Stimulated activated CD8-positive, alpha-beta memory T cell treated with anti-CD3 and anti-CD28 coated beads, Interleukin-15, amount 100 ng/mL, for 48 hours (primary cell): ENCODE measurements around the gene POFUT2.
"Not testable (repeated sequence)": the region's sequence is repeated elsewhere in the genome, so short reads cannot be mapped to it uniquely, and the experiment has no call there.

Source experiments
- DNase-seq, 2 donors: peaks; one replicate each; pipeline ENCODE4 v3.0.0-alpha.2; 2020; ENCODE audit warnings: low read depth in 2 of 2

The POFUT2 gene

GRCh38 chr21:45326169-45326851 is 38.6 kb upstream of the POFUT2 start:
- no peak for DNase-seq

- DNase-seq, result no peak
Measured at GRCh38 chr21:45325206-45326168, 37.8 kb upstream of the POFUT2 start.

GRCh38 chr21:45324489-45325205 is 37.0 kb upstream of the POFUT2 start:
- no peak for DNase-seq

DNA sequence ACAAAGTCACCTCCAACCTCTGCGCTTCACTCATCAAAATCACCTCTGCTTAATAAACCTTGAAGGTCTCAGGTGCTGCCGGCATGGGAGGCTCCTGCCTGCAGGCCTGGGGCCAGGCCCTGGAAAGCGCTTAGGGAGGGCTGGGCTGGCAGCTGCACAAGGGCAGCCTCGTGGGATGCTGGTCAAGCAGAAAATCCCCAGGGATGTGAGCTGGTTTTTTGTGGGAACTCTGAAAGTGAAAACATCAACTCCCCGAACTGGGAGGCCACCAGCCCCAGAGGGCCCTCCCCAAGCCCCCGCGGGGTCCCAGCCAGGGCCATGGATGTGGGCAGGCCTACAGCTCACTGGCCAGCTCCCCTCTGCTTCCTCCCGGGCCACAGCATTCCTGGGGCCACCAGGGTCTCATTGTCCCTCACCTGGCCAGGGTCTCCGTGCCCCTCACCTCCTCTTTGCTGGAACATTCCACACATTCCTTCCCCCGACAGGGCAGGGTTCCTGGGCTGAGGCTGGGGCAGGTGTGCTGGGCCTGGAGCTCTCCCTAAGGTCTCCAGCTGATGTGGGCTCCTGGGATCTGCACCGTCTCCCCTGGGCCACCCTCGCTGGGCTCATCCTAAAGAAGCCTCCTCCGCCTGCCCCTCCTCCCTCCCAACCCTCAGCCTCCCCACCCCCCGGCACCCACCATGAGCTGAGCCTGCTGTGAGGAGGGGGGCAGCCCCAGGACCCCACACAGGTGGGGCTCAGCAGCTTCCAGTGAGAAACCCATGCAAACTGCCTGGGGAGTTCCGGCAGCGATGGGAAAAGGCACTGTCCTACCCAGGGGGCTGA is 36.0 kb upstream of the POFUT2 start:
- DNase-seq, result no peak

- no peak for DNase-seq
Measured at GRCh38 chr21:45322960-45323461, 35.3 kb upstream of the POFUT2 start.

DNA sequence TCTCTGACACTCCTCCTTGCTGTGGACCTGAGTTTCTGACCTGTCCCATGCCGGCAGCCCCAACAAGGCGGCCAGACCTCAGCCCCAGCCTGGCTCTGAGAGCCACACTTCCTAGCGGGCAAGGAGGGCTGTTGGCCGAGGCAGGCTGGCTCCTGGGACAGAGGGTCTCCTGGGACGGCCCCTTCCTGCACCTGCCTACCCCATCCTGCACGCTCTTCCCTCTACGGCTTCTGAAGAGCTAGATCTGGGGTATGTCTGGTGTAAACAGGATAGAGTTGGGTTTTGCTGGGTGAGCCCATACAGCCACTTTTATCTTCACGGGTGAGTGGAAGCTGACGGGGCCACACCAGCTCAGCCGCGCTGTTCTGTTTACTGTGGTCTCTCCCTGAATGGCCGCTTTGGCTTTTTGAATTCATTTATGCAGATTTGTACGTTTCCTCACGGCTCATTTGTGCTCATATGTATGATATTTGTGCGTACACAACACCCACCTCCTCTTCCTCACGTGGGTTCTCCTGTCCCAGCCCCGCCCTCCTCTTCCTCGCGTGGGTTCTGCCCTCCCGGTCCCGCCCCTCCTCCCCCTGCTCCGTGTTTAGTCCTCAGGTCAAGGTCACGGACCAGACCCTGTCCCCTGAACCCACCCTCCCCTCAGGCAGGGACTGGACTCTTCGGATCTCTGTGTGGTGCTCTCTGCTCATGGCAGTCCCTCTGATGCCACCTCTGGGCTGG is 34.7 kb upstream of the POFUT2 start:
- no peak for DNase-seq

DNA sequence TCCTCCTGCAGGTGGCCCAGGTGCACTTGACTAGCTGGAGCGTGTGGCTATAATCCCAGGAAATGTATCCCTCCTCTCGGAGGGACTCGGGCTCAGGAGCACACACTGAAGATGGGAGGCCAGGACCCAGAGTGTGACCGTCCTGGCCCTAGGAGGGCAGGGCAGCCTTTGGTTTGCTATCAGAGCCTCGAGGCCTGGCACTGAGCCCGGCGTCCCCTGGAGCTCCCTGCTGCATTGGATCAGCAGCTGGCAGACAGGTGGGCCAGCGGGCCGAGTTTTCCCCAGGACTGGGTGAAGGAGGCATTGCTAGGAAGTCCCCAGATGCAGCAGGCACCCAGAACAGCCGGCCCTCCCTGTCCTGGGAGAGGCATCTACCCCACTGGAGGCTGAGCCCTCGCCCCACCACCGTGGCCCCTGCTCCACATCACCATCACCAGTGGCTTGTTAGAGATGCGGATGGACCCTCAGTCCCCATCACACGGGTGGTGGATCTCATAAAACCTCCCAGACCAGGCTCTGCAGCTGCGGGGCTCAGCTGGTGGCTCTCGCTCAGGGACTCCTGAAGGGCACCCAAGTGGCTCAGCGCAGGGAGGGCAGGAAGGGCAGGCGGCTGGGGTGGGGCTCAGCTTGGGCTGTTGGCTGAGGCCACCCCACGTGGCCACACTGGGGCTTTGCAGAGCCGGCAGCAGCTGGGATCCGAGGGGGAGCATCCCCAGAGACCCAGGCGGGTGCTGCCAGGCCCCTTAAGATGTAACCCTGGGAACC is 32.7 kb upstream of the POFUT2 start:
- no peak for DNase-seq

DNA sequence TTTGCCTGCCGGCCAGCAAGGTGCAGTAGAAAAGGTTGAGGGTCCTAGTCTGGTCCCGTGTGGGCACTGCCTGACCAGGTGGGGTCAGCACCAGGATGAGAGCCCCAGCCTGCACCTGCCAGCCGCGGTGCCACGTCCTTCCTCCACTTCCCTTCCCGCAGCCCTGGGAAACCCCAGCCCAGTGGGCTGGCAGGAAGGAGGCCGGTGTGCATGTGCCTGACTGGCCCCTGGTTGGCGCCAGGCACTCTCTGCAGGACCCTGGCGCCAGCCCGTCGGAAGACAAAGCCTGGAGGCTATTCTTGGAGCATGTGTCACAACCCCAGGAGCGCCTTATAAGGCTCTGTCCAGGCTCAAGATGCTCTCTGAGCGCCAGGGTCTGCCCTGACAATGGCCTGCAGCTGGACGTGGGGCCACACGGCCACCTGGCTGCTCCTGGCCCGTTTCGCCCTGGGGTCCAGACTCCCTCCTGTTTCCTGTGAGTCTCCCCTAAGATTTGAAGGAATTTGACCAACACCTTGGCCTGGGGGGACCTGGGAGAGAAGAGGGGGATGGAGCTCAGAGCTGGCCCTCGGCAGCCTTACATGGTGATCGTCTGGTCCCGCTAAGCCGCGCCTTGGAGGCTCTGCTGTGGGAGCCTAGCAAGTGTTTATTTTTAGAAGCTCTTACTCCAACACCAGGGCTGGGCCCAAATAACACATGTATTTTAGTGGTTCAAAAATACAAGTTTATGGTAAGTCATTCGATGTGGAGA is 31.9 kb upstream of the POFUT2 start:
- DNase-seq, result no peak

- no peak for DNase-seq
Measured at GRCh38 chr21:45318556-45319404, 31.1 kb upstream of the POFUT2 start.

- no peak for DNase-seq
Measured at GRCh38 chr21:45318146-45318555, 30.5 kb upstream of the POFUT2 start.

- no peak for DNase-seq
Measured at GRCh38 chr21:45317398-45318145, 29.9 kb upstream of the POFUT2 start.

- no peak for DNase-seq
Measured at GRCh38 chr21:45316871-45317397, 29.2 kb upstream of the POFUT2 start.

GRCh38 chr21:45315676-45316470 is 28.2 kb upstream of the POFUT2 start:
- not testable (repeated sequence) for DNase-seq

- no peak for DNase-seq
Measured at GRCh38 chr21:45313682-45314081, 26.0 kb upstream of the POFUT2 start.

GRCh38 chr21:45313015-45313414 is 25.3 kb upstream of the POFUT2 start:
- DNase-seq, result no peak

DNA sequence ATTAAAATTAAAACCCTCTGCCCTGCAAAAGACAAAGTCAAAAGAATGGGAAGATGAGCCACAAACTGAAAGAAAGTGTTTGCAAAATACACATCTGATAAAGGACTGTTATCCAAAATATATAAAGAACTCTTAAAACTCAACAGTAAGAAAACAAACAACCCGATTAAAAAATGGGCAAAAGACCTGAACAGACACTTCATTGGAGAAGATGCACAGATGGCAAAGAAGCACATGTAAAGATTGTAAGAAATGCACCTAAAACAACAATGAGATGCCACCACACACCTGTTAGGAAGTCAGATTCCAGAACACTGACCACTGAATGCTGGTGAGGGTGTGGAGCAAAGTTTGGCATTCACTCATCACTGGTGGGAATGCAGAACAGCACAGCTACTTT is 24.6 kb upstream of the POFUT2 start:
- no peak for DNase-seq
